ENCODE measurements around the gene CYP4F12. TPM values are rescaled to one million over a fixed set of nuclear protein-coding genes. Genes with fewer than 3 reads are reported as not detected.

CYP4F12 gene
- total and polyA plus RNA-seq, 2 of the 4 experiments (the other 2 are of a cell fraction): not detected

- BruUV-seq (replicated peaks): no TSS peak
Observed at GRCh38 chr19:15740785-15741184, 67.9 kb downstream of the CYP4F12 start.

More at GRCh38 chr19:15740785-15741184, 67.9 kb downstream of the CYP4F12 start:
- H4K20me1 ChIP-seq (ENCODE audit: insufficient read depth, low read length): no peaks in the 10 kb centered on the region
- no peak overlapping the region for H2AK9ac ChIP-seq (replicated peaks; ENCODE audit: low read depth, low read length, poor library complexity)
- H3K9me3 ChIP-seq (ENCODE audit: control insufficient read depth, insufficient read depth, low read length): peaks cover 10% of the 10 kb centered on the region
- no peak overlapping the region for H4K91ac ChIP-seq (ENCODE audit: insufficient read depth, low read depth, low read length)
- no peaks in the 10 kb centered on the region for H3K27me3 ChIP-seq (ENCODE audit: control insufficient read depth, insufficient read depth, low read length)
- no peak overlapping the region for H2AFZ ChIP-seq (replicated peaks; ENCODE audit: low read length, poor library complexity)
- dilution Hi-C loops (cut with HindIII; ENCODE audit: low sequenced_read_pairs, unreplicated experiment): no loop called here
- no peak overlapping the region for H3K4me2 ChIP-seq (ENCODE audit: low read depth, low read length)
- no peak overlapping the region for H4K8ac ChIP-seq (ENCODE audit: low read depth in 2 of 2, low read length in 2 of 2)
- POLR2A ChIA-PET (ENCODE audit: unreplicated experiment): no interaction called here
- intact Hi-C loops (cut with micrococcal nuclease): no loop called here
- ATAC-seq (ENCODE audit: low read depth) (no peak), DNase-seq (no peak)
- no peaks in the 10 kb centered on the region for H3K79me1 ChIP-seq (ENCODE audit: low read depth in 1 of 2, low read length in 2 of 2)
- H3K36me3 ChIP-seq (ENCODE audit: control insufficient read depth, insufficient read depth, low read length): no peaks in the 10 kb centered on the region
- H2BK15ac ChIP-seq (ENCODE audit: low read depth, low read length): no peak overlapping the region
- H2BK5ac ChIP-seq (ENCODE audit: low read depth, low read length, poor library complexity, severe bottlenecking): no peak overlapping the region
- H4K5ac ChIP-seq (ENCODE audit: low read depth, low read length): no peak overlapping the region
- H3K18ac ChIP-seq (ENCODE audit: low read depth, low read length): no peak overlapping the region
- no peak overlapping the region for H3K4ac ChIP-seq (ENCODE audit: low read depth, low read length)
- in situ Hi-C loops (cut with MboI; ENCODE audit: low sequenced_read_pairs): no loop called here
- H3K27ac ChIP-seq (ENCODE audit: insufficient read depth, low read length): no peak overlapping the region
- H2BK20ac ChIP-seq (ENCODE audit: low read depth, low read length): no peak overlapping the region
- H3K9me1 ChIP-seq (ENCODE audit: insufficient read depth, low read length): no peaks in the 10 kb centered on the region
- H2AK5ac ChIP-seq (ENCODE audit: low read depth, low read length): no peak overlapping the region
- WGBS, 2 experiments (ENCODE audit: extremely low coverage in 2 of 2, insufficient read length in 1 of 2): no CpG with 5 or more reads among the region's 1 CpG
- H3K56ac ChIP-seq (ENCODE audit: extremely low read depth, insufficient read depth, low read length): no peak overlapping the region
- H3K4me3 ChIP-seq (ENCODE audit: insufficient read depth, low read depth, low read length): no peak overlapping the region
- no peak overlapping the region for H2BK120ac ChIP-seq (ENCODE audit: low read depth, low read length)
- H3K9ac ChIP-seq (ENCODE audit: low read depth, low read length): no peak overlapping the region
- H3K23ac ChIP-seq (ENCODE audit: low read depth, low read length): no peak overlapping the region
- H3K14ac ChIP-seq (replicated peaks; ENCODE audit: low read depth, low read length): no peak overlapping the region
- H3K4me1 ChIP-seq (ENCODE audit: control insufficient read depth, insufficient read depth, low read length): no peaks in the 10 kb centered on the region
- TF ChIP-seq RAD21 (IDR thresholded peaks at IDR 0.05; ENCODE audit: low read length): no peak
- no peak for TF ChIP-seq NFE2L2 (IDR thresholded peaks at IDR 0.05; ENCODE audit: low read depth, low read length)
- CTCF ChIA-PET: no interaction called here

Other genes starting within 250 kb of the CYP4F12 start
- 0.90 and 1.1 TPM in 2 replicates for gene WIZ, start 223.1 kb upstream of the CYP4F12 start, total RNA-seq (2012; rRNA removed)
- gene WIZ, start 223.1 kb upstream of the CYP4F12 start, polyA plus RNA-seq (2012; rRNA removed): 27.1 and 31.6 TPM in 2 replicates
- gene RASAL3, start 208.5 kb upstream of the CYP4F12 start, total RNA-seq (2012; rRNA removed): not detected in 2 replicates
- gene RASAL3, start 208.5 kb upstream of the CYP4F12 start, polyA plus RNA-seq (2012; rRNA removed): 0.07 TPM in 1 of 2 replicates, not detected in the other
- not detected in 2 replicates for gene PGLYRP2, start 193.6 kb upstream of the CYP4F12 start, total RNA-seq (2012; rRNA removed)
- not detected in 2 replicates for gene PGLYRP2, start 193.6 kb upstream of the CYP4F12 start, polyA plus RNA-seq (2012; rRNA removed)
- gene CYP4F22, start 164.6 kb upstream of the CYP4F12 start, total RNA-seq (2012; rRNA removed): not detected in 2 replicates
- gene CYP4F22, start 164.6 kb upstream of the CYP4F12 start, polyA plus RNA-seq (2012; rRNA removed): not detected in 2 replicates
- not detected in 2 replicates for gene CYP4F8, start 57.9 kb upstream of the CYP4F12 start, total RNA-seq (2012; rRNA removed)
- not detected in 2 replicates for gene CYP4F8, start 57.9 kb upstream of the CYP4F12 start, polyA plus RNA-seq (2012; rRNA removed)
- not detected in 2 replicates for gene CYP4F3, start 32.2 kb upstream of the CYP4F12 start, total RNA-seq (2012; rRNA removed)
- not detected in 2 replicates for gene CYP4F3, start 32.2 kb upstream of the CYP4F12 start, polyA plus RNA-seq (2012; rRNA removed)
- not detected in 2 replicates for gene OR10H2, start 54.9 kb downstream of the CYP4F12 start, total RNA-seq (2012; rRNA removed)
- gene OR10H2, start 54.9 kb downstream of the CYP4F12 start, polyA plus RNA-seq (2012; rRNA removed): not detected in 2 replicates
- not detected in 2 replicates for gene OR10H3, start 64.9 kb downstream of the CYP4F12 start, total RNA-seq (2012; rRNA removed)
- gene OR10H3, start 64.9 kb downstream of the CYP4F12 start, polyA plus RNA-seq (2012; rRNA removed): not detected in 2 replicates
- not detected in 2 replicates for gene OR10H5, start 114.6 kb downstream of the CYP4F12 start, total RNA-seq (2012; rRNA removed)
- gene OR10H5, start 114.6 kb downstream of the CYP4F12 start, polyA plus RNA-seq (2012; rRNA removed): not detected in 2 replicates
- gene OR10H1, start 142.6 kb downstream of the CYP4F12 start, total RNA-seq (2012; rRNA removed): not detected in 2 replicates
- gene OR10H1, start 142.6 kb downstream of the CYP4F12 start, polyA plus RNA-seq (2012; rRNA removed): not detected in 2 replicates
- not detected in 2 replicates for gene CYP4F2, start 225.0 kb downstream of the CYP4F12 start, total RNA-seq (2012; rRNA removed)
- not detected in 2 replicates for gene CYP4F2, start 225.0 kb downstream of the CYP4F12 start, polyA plus RNA-seq (2012; rRNA removed)

All from IMR-90 (cell line).